SH-SY5Y (cell line): Measurements from ENCODE around the gene DNAJC16.

Experiments used
- GATA2 ChIP-seq: IDR thresholded peaks from 2 replicates; pipeline ENCODE4 v1.6.1; 2011; ENCODE audit warnings: mild to moderate bottlenecking, low read depth, low read length
- GATA3 ChIP-seq: IDR thresholded peaks from 2 replicates; pipeline ENCODE4 v1.6.1; 2011; ENCODE audit warnings: low read depth, mild to moderate bottlenecking, low read length, moderate library complexity

- TF ChIP-seq GATA3 (no peak), GATA2 (no peak)
Measured at GRCh38 chr1:15488371-15488770, 38.3 kb upstream of the DNAJC16 start.
